ENCODE measurements around the gene ANKRD6.

ANKRD6 gene

DNA sequence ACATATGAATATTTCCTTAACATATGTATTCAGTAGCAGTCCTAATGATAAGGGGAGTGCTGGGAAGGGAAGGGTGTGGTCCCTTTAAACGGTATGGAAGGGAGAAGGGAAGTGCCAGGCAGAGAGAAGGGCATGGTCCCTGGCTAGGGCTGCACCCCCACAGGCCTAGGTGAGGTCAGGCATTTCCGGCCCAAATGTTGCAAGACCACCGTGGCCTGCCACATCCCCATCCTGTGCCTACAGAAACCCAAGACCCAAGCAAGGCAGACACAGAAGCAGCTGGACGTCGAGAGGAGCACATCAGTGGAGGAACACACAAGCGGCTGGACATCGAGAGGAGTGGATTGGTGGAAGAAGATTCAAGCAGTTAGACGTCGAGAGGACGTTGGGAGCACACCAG lies 26.8 kb upstream of the ANKRD6 start:
- TF ChIP-seq, protein P1, sequence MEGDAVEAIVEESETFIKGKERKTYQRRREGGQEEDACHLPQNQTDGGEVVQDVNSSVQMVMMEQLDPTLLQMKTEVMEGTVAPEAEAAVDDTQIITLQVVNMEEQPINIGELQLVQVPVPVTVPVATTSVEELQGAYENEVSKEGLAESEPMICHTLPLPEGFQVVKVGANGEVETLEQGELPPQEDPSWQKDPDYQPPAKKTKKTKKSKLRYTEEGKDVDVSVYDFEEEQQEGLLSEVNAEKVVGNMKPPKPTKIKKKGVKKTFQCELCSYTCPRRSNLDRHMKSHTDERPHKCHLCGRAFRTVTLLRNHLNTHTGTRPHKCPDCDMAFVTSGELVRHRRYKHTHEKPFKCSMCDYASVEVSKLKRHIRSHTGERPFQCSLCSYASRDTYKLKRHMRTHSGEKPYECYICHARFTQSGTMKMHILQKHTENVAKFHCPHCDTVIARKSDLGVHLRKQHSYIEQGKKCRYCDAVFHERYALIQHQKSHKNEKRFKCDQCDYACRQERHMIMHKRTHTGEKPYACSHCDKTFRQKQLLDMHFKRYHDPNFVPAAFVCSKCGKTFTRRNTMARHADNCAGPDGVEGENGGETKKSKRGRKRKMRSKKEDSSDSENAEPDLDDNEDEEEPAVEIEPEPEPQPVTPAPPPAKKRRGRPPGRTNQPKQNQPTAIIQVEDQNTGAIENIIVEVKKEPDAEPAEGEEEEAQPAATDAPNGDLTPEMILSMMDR (conservative IDR thresholded peaks at IDR 0.05; ENCODE audit: low read depth, low read length), result no peak
- no peak overlapping the region for H3K4me3 ChIP-seq (ENCODE audit: low read depth, low read length)
- DNase-seq (ENCODE audit: low read depth), result no peak

DNA sequence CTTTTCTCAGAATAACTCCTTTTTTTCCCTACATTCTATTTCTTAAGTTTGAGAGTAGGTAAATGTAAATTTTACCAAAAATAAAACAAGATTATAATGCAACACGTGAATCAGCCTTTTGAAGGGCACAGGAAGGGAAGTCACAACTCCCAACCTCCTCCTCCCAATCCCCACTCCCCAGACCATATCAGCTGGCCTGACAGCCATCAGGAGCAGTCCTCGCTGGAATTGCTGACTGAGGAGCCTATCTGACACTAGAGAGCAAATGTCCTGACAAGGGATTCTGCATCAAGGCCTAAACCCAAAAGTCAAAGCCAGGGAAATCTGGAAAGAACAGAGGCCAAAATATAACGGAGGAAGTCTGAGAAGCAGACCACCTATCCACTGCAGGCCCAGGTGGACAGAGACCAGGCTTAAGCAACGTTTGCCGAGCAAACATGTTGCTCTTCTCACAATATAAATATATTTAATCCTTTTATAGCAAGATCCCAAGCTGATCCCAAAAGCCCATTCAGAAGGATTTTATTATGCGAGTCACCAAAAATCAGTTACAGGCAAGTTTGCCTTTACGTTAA lies 23.4 kb upstream of the ANKRD6 start:
- H3K4me3 ChIP-seq (ENCODE audit: low read depth, low read length), result no peak overlapping the region
- TF ChIP-seq, protein P1 (conservative IDR thresholded peaks at IDR 0.05; ENCODE audit: low read depth, low read length), result no peak
- no peak for DNase-seq (ENCODE audit: low read depth)

DNA sequence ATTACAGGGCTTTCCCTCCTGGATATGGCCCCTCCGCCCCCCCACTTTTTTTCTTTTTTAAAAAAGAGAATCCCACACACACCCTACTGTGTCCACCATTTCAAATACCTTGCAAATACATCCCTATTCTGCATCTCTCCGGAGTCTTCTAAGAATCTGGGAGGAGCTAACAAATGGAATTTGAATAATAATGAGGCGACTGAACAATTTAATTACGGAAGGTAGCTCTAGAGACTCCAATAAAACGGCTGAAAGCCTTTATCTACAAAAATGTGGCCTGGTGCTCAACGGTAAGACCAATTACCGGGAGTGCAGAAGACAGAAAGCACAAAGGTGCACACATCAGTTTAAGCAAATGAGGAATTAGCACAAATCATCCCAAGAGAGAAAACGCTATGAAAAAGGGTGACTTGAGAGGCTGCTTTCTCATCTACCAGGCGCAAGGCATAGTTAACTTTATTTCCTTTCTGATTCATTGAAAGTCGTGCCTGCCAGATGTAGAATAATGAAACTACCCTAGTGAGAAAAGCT lies 22.7 kb upstream of the ANKRD6 start:
- TF ChIP-seq, protein P1 (conservative IDR thresholded peaks at IDR 0.05; ENCODE audit: low read depth, low read length), result no peak
- no peak overlapping the region for H3K4me3 ChIP-seq (ENCODE audit: low read depth, low read length)
- no peak for DNase-seq (ENCODE audit: low read depth)

DNA sequence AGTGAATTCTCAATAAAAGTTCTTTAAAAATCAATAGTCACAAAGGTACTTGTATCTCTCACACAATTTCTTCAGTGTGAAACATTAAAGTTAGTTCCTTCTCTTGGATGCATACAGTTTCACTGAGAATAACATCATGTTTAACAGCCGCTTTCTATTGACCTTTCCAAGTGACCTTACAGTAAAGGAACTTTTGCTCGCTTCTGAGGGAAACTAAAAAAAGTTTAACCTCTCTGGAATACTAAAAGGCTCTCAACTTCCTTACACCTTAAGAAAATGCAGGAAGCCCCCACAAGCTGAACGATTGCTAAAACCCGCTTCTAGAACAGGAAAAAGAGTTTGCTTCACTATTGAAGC lies 22.2 kb upstream of the ANKRD6 start:
- TF ChIP-seq, protein P1 (conservative IDR thresholded peaks at IDR 0.05; ENCODE audit: low read depth, low read length), result no peak
- no peak for DNase-seq (ENCODE audit: low read depth)
- no peak overlapping the region for H3K4me3 ChIP-seq (ENCODE audit: low read depth, low read length)

DNA sequence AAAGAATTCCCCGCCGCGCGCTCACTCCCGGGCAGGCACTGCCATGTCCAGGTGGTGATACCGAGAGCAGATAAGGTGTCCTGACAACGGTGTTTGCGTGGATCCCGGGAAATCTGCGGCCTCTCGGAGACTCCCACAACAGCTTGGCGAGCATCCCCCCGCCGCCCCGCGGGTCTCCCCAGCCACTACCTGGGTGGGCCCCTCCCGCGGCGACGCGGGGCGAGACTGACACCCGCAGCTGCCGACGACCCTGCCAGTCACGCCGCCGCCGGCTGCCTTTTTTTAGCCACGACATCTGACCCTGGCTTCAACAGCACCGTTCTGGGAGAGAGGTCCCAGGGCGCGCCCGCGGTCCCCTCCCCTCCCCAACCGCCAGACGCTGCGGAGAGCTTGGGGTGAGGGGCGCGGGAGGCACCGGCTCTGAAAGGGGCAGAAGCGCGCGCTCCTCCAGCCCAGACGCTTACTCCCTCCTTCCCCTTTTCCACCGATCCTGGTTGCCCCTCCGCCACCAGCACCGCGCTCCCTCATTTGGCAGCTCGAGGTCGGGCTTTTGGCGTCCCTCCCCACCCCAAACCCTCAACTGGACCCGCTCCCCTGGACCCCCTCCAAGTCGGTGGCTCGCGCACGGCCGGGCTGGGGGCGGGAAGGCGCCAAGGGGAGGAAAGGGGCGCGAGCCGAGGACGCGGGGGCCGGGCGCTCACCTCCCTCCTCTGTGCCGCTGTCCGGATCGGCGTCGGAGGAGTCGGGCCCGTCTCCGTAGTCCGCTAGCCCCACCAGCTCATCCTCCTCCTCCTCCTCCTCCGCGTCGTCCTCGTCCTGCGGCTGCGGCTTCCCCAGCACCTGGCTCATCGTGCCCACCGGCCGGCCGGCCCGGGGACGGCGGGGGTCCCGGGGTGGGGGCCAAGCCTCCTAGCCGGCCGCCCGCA lies 21.5 kb upstream of the ANKRD6 start:
- H3K4me3 ChIP-seq (ENCODE audit: low read depth, low read length), result peak overlapping the region; percentile 51
- no peak for DNase-seq (ENCODE audit: low read depth)
- TF ChIP-seq, protein P1 (conservative IDR thresholded peaks at IDR 0.05; ENCODE audit: low read depth, low read length), result no peak

DNA sequence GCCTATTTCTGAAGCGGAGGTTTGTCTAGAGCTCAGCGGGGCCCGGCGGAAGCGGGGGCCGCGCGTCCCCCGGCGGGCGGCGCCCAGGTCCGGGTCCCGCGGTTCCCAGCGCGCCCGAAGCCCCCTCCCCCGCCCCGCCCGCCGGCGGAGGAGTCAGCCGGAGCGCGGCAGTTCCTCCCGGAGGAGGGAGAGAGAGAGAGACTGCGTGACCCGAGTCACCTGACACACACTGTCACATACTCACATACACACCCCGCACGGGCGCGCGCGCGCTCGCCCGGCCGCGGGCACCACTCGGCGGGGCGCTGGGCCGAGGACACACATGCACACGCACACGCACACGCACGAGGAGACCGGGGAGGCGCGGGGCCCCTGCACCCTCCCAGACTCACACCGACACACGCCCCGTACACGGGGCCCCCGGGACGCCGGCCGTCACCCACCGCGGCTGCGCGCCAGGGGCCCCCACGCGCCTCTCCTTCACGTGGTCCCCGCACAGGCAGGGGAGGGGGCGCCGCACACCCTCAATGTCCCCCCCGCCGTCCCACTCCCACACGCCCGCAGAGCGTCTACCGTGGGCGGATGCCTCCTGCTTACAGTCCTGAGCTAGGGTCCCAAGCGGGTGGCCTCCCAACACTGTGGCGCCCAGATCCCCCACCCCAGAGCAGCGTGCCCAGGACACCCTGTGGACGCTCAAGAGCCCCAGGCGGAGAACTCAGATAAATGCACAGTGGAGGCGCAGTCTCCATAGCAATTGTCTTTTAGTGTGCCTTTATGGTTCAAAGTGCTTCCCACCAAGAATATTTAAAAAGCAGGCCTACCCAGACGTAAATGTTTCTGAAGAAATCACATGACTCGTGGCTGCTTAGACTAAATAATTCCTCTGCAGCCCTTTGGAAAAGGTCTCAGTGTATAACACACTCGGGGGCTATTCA lies 20.6 kb upstream of the ANKRD6 start, which contains the start of gene RRAGD:
TSS of gene RRAGD (minus strand) at position 203 of the 935 bp plus-strand sequence. CDS start 280 bp downstream, outside the sequence.
- H3K4me3 ChIP-seq (ENCODE audit: low read depth, low read length), result peak within 1 kb of the TSS; percentile 51
- TF ChIP-seq, protein P1 (conservative IDR thresholded peaks at IDR 0.05; ENCODE audit: low read depth, low read length), result no peak
- no peak for DNase-seq (ENCODE audit: low read depth)
